ENCODE measurements around the gene AQP1.

Gene AQP1

GRCh38 chr7:30905078-30906012 is 6.3 kb upstream of the AQP1 start:
- no peak for DNase-seq

GRCh38 chr7:30906014-30906413 is 5.6 kb upstream of the AQP1 start:
- DNase-seq: no peak

- no peak for DNase-seq
Measured at GRCh38 chr7:30906515-30907240, 5.0 kb upstream of the AQP1 start.

GRCh38 chr7:30907527-30908267 is 4.0 kb upstream of the AQP1 start:
- DNase-seq: no peak

GRCh38 chr7:30908681-30909080 is 3.0 kb upstream of the AQP1 start:
- DNase-seq: peak in 1 of 56 donors; percentile 9

- no peak for DNase-seq
Measured at GRCh38 chr7:30909431-30909830, 2.2 kb upstream of the AQP1 start.

GRCh38 chr7:30910411-30911073 is 1.1 kb upstream of the AQP1 start:
- no peak for DNase-seq

- no peak for DNase-seq
Measured at GRCh38 chr7:30911133-30911532, 520 bp upstream of the AQP1 start.

GRCh38 chr7:30912021-30912730 is 523 bp downstream of the AQP1 start:
- peak in 7 of 56 donors; percentile 12 to 37 (median 24) for DNase-seq

- no peak for DNase-seq
Measured at GRCh38 chr7:30912731-30912985, 1.0 kb downstream of the AQP1 start.

GRCh38 chr7:30912986-30913811 is 1.5 kb downstream of the AQP1 start:
- no peak for DNase-seq

GRCh38 chr7:30913821-30914515 is 2.3 kb downstream of the AQP1 start:
- no peak for DNase-seq

- no peak for DNase-seq
Measured at GRCh38 chr7:30914596-30914995, 2.9 kb downstream of the AQP1 start.

- DNase-seq: no peak
Measured at GRCh38 chr7:30915005-30915601, 3.5 kb downstream of the AQP1 start.

- no peak for DNase-seq
Measured at GRCh38 chr7:30915751-30916150, 4.1 kb downstream of the AQP1 start.

GRCh38 chr7:30916255-30916654 is 4.6 kb downstream of the AQP1 start:
- no peak for DNase-seq

GRCh38 chr7:30916767-30917166 is 5.1 kb downstream of the AQP1 start:
- no peak for DNase-seq

- DNase-seq: no peak
Measured at GRCh38 chr7:30917216-30917893, 5.7 kb downstream of the AQP1 start.

Data from amygdala (tissue), 56 donors.